NCI-H2081 (cell line): Measurements from ENCODE around the gene PAK5.

Source experiments
- DNase-seq, 2 experiments: peaks; one replicate each; lab custom pipeline; 2025; lab: John Stamatoyannopoulos, UW

Gene PAK5

GRCh38 chr20:9789131-9789530, 49.7 kb downstream of the PAK5 start:
- no peak for DNase-seq

GRCh38 chr20:9775176-9775575, 63.7 kb downstream of the PAK5 start:
- DNase-seq: no peak

GRCh38 chr20:9769954-9770353, 68.9 kb downstream of the PAK5 start:
- DNase-seq: no peak

GRCh38 chr20:9761476-9761875, 77.4 kb downstream of the PAK5 start:
- no peak for DNase-seq

- DNase-seq: no peak
Observed at GRCh38 chr20:9759392-9759791, 79.5 kb downstream of the PAK5 start.

- no peak for DNase-seq
Observed at GRCh38 chr20:9758752-9759151, 80.1 kb downstream of the PAK5 start.

- no peak for DNase-seq
Observed at GRCh38 chr20:9756660-9757059, 82.2 kb downstream of the PAK5 start.

- no peak for DNase-seq
Observed at GRCh38 chr20:9755301-9755700, 83.6 kb downstream of the PAK5 start.

- DNase-seq: no peak
Observed at GRCh38 chr20:9744551-9744950, 94.3 kb downstream of the PAK5 start.

GRCh38 chr20:9743871-9744270, 95.0 kb downstream of the PAK5 start:
- DNase-seq: no peak

- DNase-seq: no peak
Observed at GRCh38 chr20:9742821-9743220, 96.1 kb downstream of the PAK5 start.

GRCh38 chr20:9741996-9742395, 96.9 kb downstream of the PAK5 start:
- DNase-seq: no peak

GRCh38 chr20:9740486-9740885, 98.4 kb downstream of the PAK5 start:
- DNase-seq: no peak

GRCh38 chr20:9739991-9740390, 98.9 kb downstream of the PAK5 start:
- no peak for DNase-seq

GRCh38 chr20:9736373-9736772, 102.5 kb downstream of the PAK5 start:
- DNase-seq: no peak

GRCh38 chr20:9723501-9724202, 115.2 kb downstream of the PAK5 start:
- no peak for DNase-seq

- DNase-seq: no peak
Observed at GRCh38 chr20:9711872-9712271, 127.0 kb downstream of the PAK5 start.

- DNase-seq: no peak
Observed at GRCh38 chr20:9710685-9711084, 128.2 kb downstream of the PAK5 start.

GRCh38 chr20:9705722-9706476, 133.0 kb downstream of the PAK5 start:
- no peak for DNase-seq

GRCh38 chr20:9699181-9699580, 139.7 kb downstream of the PAK5 start:
- no peak for DNase-seq

GRCh38 chr20:9689041-9689440, 149.8 kb downstream of the PAK5 start:
- no peak for DNase-seq

GRCh38 chr20:9686866-9687265, 152.0 kb downstream of the PAK5 start:
- no peak for DNase-seq

- no peak for DNase-seq
Observed at GRCh38 chr20:9686455-9686854, 152.4 kb downstream of the PAK5 start.

- no peak for DNase-seq
Observed at GRCh38 chr20:9686001-9686400, 152.9 kb downstream of the PAK5 start.
